Activated naive CD4-positive, alpha-beta T cell treated with anti-CD3 and anti-CD28 coated beads, Interleukin-2, amount 50 U/mL, for 24 hours (primary cell): ENCODE results near the gene PLEKHA1.

ENCODE experiments used
- H3K27ac Mint-ChIP-seq: one replicate; pipeline ENCODE4 v1.8.0; 2021; ENCODE audit warnings: mild to moderate bottlenecking, mixed read lengths
- H3K27me3 Mint-ChIP-seq: one replicate; pipeline ENCODE4 v1.8.0; 2021; ENCODE audit warnings: mixed read lengths
- H3K36me3 Mint-ChIP-seq: one replicate; pipeline ENCODE4 v1.8.0; 2021; ENCODE audit warnings: mixed read lengths
- H3K4me1 Mint-ChIP-seq: one replicate; pipeline ENCODE4 v1.8.0; 2021; ENCODE audit warnings: mixed read lengths
- H3K4me3 Mint-ChIP-seq: one replicate; pipeline ENCODE4 v1.8.0; 2021; ENCODE audit warnings: mild to moderate bottlenecking, mixed read lengths
- H3K9me3 Mint-ChIP-seq: one replicate; pipeline ENCODE4 v1.8.0; 2021; ENCODE audit warnings: mixed read lengths

PLEKHA1 gene

GRCh38 chr10:122467701-122468100 lies 93.2 kb downstream of the PLEKHA1 start:
- H3K36me3 Mint-ChIP-seq = no peaks in the 10 kb centered on the region
- no peak overlapping the region for H3K4me3 Mint-ChIP-seq
- H3K27ac Mint-ChIP-seq = no peak overlapping the region
- peaks cover 3% of the 10 kb centered on the region for H3K4me1 Mint-ChIP-seq
- no peaks in the 10 kb centered on the region for H3K9me3 Mint-ChIP-seq
- H3K27me3 Mint-ChIP-seq = peaks cover 26% of the 10 kb centered on the region

DNA sequence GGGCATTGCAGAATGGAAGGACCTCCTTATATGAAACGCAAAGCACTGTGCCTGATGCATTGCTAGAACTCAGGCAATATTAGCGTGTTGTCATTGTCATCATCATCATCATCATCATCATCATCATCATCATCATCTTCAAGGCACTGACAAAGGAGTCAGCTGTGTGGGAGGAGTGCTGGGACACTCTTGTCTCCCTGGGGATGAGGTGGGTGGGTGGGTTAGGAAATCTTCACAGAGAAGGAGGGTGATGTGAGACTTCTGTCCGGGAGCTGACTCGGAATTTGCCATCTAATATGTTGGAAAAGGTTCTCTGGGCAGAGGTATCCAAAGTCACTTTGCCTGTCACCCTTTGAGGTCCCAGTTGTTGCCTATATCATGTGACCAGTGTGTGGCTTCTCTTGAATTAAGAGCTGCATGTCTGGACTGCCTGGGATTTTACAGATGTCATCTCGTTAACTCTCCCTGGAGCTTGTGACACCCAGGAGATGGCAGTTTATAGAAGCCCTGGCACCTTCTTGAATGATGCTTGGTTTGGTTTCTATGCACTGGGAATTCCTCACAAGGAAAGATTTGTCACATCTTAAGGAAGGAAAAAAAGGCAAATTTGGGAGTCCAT lies 93.9 kb downstream of the PLEKHA1 start:
- H3K27ac Mint-ChIP-seq = no peak overlapping the region
- H3K4me3 Mint-ChIP-seq = no peak overlapping the region
- peaks cover 19% of the 10 kb centered on the region for H3K27me3 Mint-ChIP-seq
- H3K9me3 Mint-ChIP-seq = no peaks in the 10 kb centered on the region
- no peaks in the 10 kb centered on the region for H3K4me1 Mint-ChIP-seq
- no peaks in the 10 kb centered on the region for H3K36me3 Mint-ChIP-seq

GRCh38 chr10:122468926-122469781 lies 94.6 kb downstream of the PLEKHA1 start:
- no peaks in the 10 kb centered on the region for H3K9me3 Mint-ChIP-seq
- peaks cover 16% of the 10 kb centered on the region for H3K27me3 Mint-ChIP-seq
- H3K36me3 Mint-ChIP-seq = no peaks in the 10 kb centered on the region
- no peaks in the 10 kb centered on the region for H3K4me1 Mint-ChIP-seq
- no peak overlapping the region for H3K4me3 Mint-ChIP-seq
- no peak overlapping the region for H3K27ac Mint-ChIP-seq

DNA sequence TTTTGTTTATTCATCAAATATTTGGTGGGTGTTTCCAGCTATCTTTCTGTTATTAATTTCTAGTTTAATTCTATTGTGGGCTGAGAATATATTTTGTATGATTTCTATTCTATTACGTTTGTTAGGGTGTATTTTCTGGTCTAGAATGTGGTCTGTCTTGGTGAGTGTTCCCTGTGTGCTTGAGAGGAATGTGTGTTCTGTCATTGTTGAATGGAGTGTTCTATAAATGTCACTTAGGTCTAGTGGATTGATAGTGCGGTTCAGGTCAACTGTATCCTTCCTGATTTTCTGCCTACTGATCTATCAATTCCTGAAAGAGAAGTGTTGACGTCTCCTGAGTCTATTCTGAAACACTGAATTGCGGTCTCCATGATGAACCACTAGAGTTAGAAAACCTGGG lies 95.3 kb downstream of the PLEKHA1 start:
- Mint-ChIP-seq H3K36me3 (no peaks in the 10 kb centered on the region), H3K27ac (no peak overlapping the region), H3K27me3 (peaks cover 14% of the 10 kb centered on the region), H3K9me3 (no peaks in the 10 kb centered on the region), H3K4me1 (peaks cover 6% of the 10 kb centered on the region), H3K4me3 (no peak overlapping the region)

DNA sequence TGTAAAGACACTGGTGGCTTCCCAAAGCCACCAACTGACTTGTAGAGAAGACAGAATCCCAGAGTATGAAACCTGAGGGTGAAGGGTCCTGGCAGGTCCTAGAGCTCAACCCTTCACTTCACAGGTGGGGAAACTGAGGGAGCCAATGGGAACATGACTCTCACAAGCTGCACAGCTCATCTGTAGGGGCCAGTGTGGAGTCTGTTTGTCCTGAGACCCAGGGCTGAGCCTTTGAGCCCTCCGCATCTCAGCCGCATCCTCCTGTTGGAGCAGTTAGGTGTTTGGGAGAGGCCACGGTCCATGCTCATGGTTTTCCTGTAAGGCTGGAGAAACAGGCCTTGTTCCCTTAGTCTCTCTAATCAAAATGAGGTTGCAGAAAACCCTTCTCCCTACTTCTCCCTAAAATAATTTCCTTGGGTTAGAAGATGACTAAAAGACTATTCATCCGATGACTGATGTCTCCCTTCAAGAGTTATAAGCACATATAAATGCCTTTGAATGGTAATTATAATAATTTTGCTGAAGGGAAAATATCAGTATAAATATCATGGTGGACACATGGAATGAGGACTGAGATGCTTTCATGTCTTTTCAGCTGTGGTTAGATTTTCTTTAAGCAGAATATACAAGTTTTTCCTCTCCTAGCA lies 97.1 kb downstream of the PLEKHA1 start:
- H3K4me3 Mint-ChIP-seq = no peak overlapping the region
- H3K4me1 Mint-ChIP-seq = peaks cover 6% of the 10 kb centered on the region
- H3K9me3 Mint-ChIP-seq = no peaks in the 10 kb centered on the region
- H3K27ac Mint-ChIP-seq = no peak overlapping the region
- peaks cover 10% of the 10 kb centered on the region for H3K27me3 Mint-ChIP-seq
- no peaks in the 10 kb centered on the region for H3K36me3 Mint-ChIP-seq

GRCh38 chr10:122473116-122473515 lies 98.6 kb downstream of the PLEKHA1 start:
- no peaks in the 10 kb centered on the region for H3K9me3 Mint-ChIP-seq
- peaks cover 6% of the 10 kb centered on the region for H3K4me1 Mint-ChIP-seq
- peaks cover 8% of the 10 kb centered on the region for H3K27me3 Mint-ChIP-seq
- no peak overlapping the region for H3K27ac Mint-ChIP-seq
- H3K36me3 Mint-ChIP-seq = no peaks in the 10 kb centered on the region
- H3K4me3 Mint-ChIP-seq = no peak overlapping the region

- H3K4me1 Mint-ChIP-seq = peaks cover 6% of the 10 kb centered on the region
- H3K27ac Mint-ChIP-seq = no peak overlapping the region
- H3K9me3 Mint-ChIP-seq = no peaks in the 10 kb centered on the region
- H3K4me3 Mint-ChIP-seq = no peak overlapping the region
- H3K27me3 Mint-ChIP-seq = peaks cover 7% of the 10 kb centered on the region
- H3K36me3 Mint-ChIP-seq = no peaks in the 10 kb centered on the region
Measured at GRCh38 chr10:122474131-122474818, 99.8 kb downstream of the PLEKHA1 start.

DNA sequence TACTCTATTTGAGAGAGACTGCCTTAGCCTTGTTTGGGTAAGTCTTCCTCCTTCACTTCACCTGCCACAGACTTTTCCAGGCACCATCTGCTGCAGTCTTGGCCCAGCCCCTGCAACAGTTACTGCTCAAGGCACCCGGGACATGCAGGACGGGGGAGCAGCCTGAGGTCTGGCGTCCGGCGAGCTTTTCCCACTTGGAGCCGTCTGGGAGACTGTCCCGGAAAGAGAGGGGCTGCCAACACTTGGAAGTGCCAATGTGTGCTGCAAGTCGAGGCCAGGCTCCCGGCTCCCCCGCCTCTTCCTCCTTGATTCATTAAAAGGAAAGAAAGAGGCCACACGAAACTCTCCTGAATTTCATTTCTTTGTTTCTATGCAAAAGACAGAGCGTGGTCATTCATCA lies 100.6 kb downstream of the PLEKHA1 start:
- peaks cover 5% of the 10 kb centered on the region for H3K27me3 Mint-ChIP-seq
- H3K4me3 Mint-ChIP-seq = no peak overlapping the region
- H3K36me3 Mint-ChIP-seq = no peaks in the 10 kb centered on the region
- no peaks in the 10 kb centered on the region for H3K9me3 Mint-ChIP-seq
- H3K4me1 Mint-ChIP-seq = peaks cover 6% of the 10 kb centered on the region
- no peak overlapping the region for H3K27ac Mint-ChIP-seq

GRCh38 chr10:122475591-122476332 lies 101.3 kb downstream of the PLEKHA1 start:
- H3K27ac Mint-ChIP-seq = no peak overlapping the region
- no peaks in the 10 kb centered on the region for H3K9me3 Mint-ChIP-seq
- H3K36me3 Mint-ChIP-seq = no peaks in the 10 kb centered on the region
- peaks cover 5% of the 10 kb centered on the region for H3K27me3 Mint-ChIP-seq
- peaks cover 6% of the 10 kb centered on the region for H3K4me1 Mint-ChIP-seq
- no peak overlapping the region for H3K4me3 Mint-ChIP-seq

DNA sequence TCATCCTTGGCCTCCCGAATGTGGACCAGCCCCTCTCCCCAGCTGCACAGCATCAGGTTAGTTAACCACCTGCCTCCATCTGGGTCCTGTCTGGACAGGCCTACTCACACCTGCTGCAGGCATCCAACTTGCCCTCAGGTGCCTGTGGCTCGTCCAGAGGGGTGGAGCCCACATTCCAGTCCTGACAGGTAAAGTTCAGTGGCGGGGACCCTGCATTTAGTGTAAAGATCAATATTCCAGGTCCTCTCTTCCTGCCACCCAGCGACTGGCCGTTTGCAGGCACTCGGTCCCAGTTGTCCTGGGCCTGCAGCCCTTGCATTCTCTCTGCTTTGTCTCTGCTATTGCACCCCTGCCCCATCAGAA lies 101.8 kb downstream of the PLEKHA1 start:
- Mint-ChIP-seq H3K36me3 (no peaks in the 10 kb centered on the region), H3K4me1 (peaks cover 6% of the 10 kb centered on the region), H3K9me3 (no peaks in the 10 kb centered on the region), H3K27me3 (peaks cover 5% of the 10 kb centered on the region), H3K4me3 (no peak overlapping the region), H3K27ac (no peak overlapping the region)

DNA sequence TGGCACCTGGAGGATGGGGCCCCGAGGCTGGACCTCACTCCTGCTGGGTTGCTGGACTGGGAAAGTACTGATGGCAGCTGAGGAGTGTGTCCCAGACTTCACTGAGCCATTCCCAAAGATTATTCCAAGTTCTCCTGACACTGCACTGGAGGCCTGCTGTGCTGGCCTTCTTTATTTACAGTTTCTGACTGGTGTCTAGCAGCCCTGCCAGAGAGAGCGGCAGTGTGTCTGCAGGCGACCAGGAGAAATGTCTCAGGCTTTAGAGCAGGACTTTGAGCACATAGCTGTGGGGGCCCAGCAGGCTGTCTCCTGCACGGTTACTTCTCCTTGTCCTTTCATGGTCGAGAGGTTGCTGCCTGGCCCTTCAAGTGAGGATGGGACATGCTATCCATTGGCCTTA lies 102.9 kb downstream of the PLEKHA1 start:
- Mint-ChIP-seq H3K4me3 (no peak overlapping the region), H3K4me1 (peaks cover 6% of the 10 kb centered on the region), H3K36me3 (no peaks in the 10 kb centered on the region), H3K27me3 (peaks cover 1% of the 10 kb centered on the region), H3K27ac (no peak overlapping the region), H3K9me3 (no peaks in the 10 kb centered on the region)

- Mint-ChIP-seq H3K27me3 (peaks cover 1% of the 10 kb centered on the region), H3K36me3 (no peaks in the 10 kb centered on the region), H3K27ac (no peak overlapping the region)
Measured at GRCh38 chr10:122478971-122479370, 104.5 kb downstream of the PLEKHA1 start.

DNA sequence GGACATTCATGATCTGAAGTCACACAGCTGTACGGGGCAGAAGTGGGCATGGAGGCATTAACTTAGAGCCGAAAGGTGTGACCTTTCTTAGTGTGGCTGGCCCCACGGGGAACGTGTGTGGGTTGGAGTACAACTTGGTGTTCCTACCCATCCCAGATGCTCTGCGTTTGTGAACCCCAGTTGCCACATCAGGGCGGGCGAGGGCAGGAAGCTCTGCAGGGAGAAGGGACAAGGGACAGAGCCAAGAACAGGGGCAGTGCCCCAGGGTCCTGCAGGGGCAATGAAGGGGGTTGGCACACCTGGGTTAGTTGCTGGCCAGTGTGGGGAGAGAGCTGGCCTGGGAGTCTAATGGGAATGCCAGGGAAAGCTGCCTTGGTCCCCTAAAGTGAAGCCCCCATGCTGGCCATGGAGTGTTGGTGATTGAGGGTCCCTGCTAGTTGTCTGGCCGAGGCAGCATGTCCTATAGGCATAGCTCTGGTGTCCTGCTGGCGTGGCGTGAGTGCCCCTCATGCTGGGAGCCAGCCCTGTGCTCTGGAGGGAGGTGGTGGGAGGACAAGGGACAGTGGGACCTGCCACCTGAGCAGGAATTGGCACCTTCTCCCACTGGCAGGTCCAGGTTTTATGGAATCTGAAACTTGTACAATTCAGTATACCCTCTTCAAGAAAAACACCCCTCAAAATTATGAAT lies 105.8 kb downstream of the PLEKHA1 start:
- H3K4me3 Mint-ChIP-seq = no peak overlapping the region
- H3K36me3 Mint-ChIP-seq = no peaks in the 10 kb centered on the region
- no peaks in the 10 kb centered on the region for H3K4me1 Mint-ChIP-seq
- no peaks in the 10 kb centered on the region for H3K9me3 Mint-ChIP-seq
- H3K27me3 Mint-ChIP-seq = peaks cover 1% of the 10 kb centered on the region
- no peak overlapping the region for H3K27ac Mint-ChIP-seq

More at GRCh38 chr10:122478971-122479370, 104.5 kb downstream of the PLEKHA1 start:
- no peak overlapping the region for H3K4me3 Mint-ChIP-seq
- peaks cover 6% of the 10 kb centered on the region for H3K4me1 Mint-ChIP-seq
- H3K9me3 Mint-ChIP-seq = no peaks in the 10 kb centered on the region

DNA sequence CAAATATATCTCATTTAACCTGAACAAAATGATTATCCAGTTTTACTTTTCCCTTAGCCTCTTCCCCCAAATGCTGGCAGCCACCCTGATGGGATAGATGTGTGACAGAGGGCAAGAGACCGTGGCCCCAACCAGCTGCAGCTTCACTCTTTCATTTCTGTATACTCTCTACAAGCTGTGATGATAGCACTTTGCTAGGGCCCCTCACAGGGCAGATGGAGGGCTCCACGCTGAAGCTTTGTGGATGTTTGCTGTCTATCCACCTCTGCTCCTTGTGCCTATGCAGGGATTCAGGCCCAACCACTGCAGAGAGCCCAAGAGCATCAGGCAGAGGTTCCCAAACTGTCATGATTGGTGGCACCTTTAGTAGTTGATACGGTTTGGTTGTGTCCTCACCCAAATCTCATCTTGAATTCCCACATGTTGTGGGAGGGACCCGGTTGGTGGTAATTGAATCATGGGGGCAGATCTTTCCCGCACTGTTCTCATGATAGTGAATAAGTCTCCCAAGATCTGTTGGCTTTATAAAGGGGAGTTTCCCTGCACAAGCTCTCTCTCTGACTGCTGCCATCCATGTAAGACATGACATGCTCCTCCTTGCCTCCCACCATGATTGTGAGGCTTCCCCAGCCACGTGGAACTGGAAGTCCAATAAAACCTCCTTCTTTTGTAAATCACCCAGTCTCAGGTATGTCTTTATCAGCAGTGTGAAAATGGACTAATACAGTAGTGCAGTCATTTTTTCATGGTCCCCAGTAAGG lies 107.0 kb downstream of the PLEKHA1 start:
- Mint-ChIP-seq H3K27me3 (peaks cover 1% of the 10 kb centered on the region), H3K36me3 (no peaks in the 10 kb centered on the region), H3K4me3 (no peak overlapping the region), H3K4me1 (no peaks in the 10 kb centered on the region), H3K27ac (no peak overlapping the region), H3K9me3 (no peaks in the 10 kb centered on the region)
